Retinal pigment epithelial cell (primary cell): Measurements from ENCODE around the gene FCN3.
A peak's percentile ranks its signal among the peaks of the same experiment; 100 is the strongest.

Source experiments
- DNase-seq: peaks from one replicate; pipeline ENCODE4 v3.0.0-alpha.2; 2010; ENCODE audit warnings: low read depth
- H3K4me3 ChIP-seq: 2 replicates; pipeline ENCODE4 v1.5.1; 2011; ENCODE audit warnings: mild to moderate bottlenecking, low read length, control low read depth, moderate library complexity
- TF ChIP-seq, protein P1 (sequence below): conservative IDR thresholded peaks from 2 replicates; pipeline ENCODE4 v1.5.1; 2011; ENCODE audit warnings: low read depth, low read length, control low read depth, inconsistent platforms

The FCN3 gene

GRCh38 chr1:27374362-27375086 lies at the start of gene FCN3:
Gene FCN3 (minus strand): TSS chr1:27374824. CDS start chr1:27374818, 6 bp downstream.
- TF ChIP-seq, protein P1, sequence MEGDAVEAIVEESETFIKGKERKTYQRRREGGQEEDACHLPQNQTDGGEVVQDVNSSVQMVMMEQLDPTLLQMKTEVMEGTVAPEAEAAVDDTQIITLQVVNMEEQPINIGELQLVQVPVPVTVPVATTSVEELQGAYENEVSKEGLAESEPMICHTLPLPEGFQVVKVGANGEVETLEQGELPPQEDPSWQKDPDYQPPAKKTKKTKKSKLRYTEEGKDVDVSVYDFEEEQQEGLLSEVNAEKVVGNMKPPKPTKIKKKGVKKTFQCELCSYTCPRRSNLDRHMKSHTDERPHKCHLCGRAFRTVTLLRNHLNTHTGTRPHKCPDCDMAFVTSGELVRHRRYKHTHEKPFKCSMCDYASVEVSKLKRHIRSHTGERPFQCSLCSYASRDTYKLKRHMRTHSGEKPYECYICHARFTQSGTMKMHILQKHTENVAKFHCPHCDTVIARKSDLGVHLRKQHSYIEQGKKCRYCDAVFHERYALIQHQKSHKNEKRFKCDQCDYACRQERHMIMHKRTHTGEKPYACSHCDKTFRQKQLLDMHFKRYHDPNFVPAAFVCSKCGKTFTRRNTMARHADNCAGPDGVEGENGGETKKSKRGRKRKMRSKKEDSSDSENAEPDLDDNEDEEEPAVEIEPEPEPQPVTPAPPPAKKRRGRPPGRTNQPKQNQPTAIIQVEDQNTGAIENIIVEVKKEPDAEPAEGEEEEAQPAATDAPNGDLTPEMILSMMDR: no peak
- no peak within 1 kb of the TSS for H3K4me3 ChIP-seq
- DNase-seq: no peak

GRCh38 chr1:27423709-27424108 lies 49.1 kb upstream of the FCN3 start:
- TF ChIP-seq, protein P1: no peak
- DNase-seq: no peak
- no peak overlapping the region for H3K4me3 ChIP-seq

GRCh38 chr1:27418326-27419185 lies 43.9 kb upstream of the FCN3 start:
- H3K4me3 ChIP-seq: no peak overlapping the region

GRCh38 chr1:27417713-27418112 lies 43.1 kb upstream of the FCN3 start:
- no peak for DNase-seq
- no peak overlapping the region for H3K4me3 ChIP-seq
- TF ChIP-seq, protein P1: no peak

More at GRCh38 chr1:27418326-27419185, 43.9 kb upstream of the FCN3 start:
- peak; percentile 58 for DNase-seq
- TF ChIP-seq, protein P1: no peak

DNA sequence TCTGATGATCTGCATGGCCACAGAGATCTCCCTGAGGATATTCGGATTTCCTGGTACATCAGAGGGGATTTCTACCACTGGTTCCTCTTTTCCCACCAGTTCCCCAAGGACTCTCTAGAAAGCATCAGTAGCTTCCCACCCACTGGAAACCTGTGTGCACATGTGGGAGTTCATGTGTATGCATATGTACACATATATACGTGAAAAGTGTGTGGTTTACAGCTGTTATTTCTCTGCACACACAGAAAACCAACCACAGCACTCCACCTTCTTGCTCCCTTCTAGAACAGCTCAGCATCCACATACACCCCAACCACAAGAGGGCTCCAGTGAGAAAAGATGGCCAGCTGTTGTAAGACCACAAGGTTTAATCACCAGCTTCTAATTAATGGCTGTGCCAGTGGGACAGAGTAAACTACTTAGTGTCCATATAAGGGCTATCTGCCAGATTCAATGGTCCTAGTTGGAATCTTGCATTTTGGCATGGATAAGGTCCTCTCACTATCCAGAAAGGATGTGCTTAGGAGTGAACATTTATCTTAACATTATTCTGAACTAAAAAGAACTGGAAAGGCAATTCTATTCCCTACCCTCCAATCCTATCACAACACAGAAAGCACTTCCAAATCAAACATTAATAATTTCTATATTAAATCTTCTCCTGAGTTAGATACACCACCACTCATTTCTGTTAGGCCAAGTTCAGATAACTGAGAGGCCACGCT lies 41.9 kb upstream of the FCN3 start:
- TF ChIP-seq, protein P1: peak; percentile 85
- no peak overlapping the region for H3K4me3 ChIP-seq
- DNase-seq: peak; percentile 32

- TF ChIP-seq, protein P1: no peak
- no peak for DNase-seq
- no peak overlapping the region for H3K4me3 ChIP-seq
These were observed 39.5 kb upstream of the FCN3 start for GRCh38 chr1:27414091-27414490.
